GM23248 (cell line): ENCODE results near the gene USP17L28. TPM values are rescaled to one million over a fixed set of nuclear protein-coding genes. Genes with fewer than 3 reads are reported as not detected.
"Not testable (repeated sequence)": the region's sequence is repeated elsewhere in the genome, so short reads cannot be mapped to it uniquely, and the experiment has no call there.

Source experiments
- DNase-seq: peaks from one replicate; pipeline ENCODE4 v3.0.0-alpha.2; 2015
- H2AFZ ChIP-seq: fragments of 200-600 bp; sonication (generic); 2 replicates; pipeline ENCODE4 v1.6.1; 2016; ENCODE audit warnings: antibody characterized with exemption
- H3F3A ChIP-seq: fragments of 200-600 bp; sonication (generic); 2 replicates; pipeline ENCODE4 v1.6.1; 2016; ENCODE audit warnings: mild to moderate bottlenecking, antibody characterized with exemption, mixed run types; ENCODE audit not compliant: insufficient read depth
- H3K27ac ChIP-seq: fragments of 200-600 bp; sonication (generic); 2 replicates; pipeline ENCODE4 v1.5.1; 2016; ENCODE audit warnings: mild to moderate bottlenecking
- H3K27me3 ChIP-seq: fragments of 200-600 bp; sonication (generic); replicated peaks from 2 replicates; pipeline ENCODE4 v1.6.1; 2016; ENCODE audit warnings: mild to moderate bottlenecking; ENCODE audit not compliant: insufficient read depth
- H3K36me3 ChIP-seq: fragments of 200-600 bp; sonication (generic); 2 replicates; pipeline ENCODE4 v1.6.1; 2016; ENCODE audit warnings: low read depth, mild to moderate bottlenecking
- H3K4me1 ChIP-seq: fragments of 200-600 bp; sonication (generic); 2 replicates; pipeline ENCODE4 v1.6.1; 2016; ENCODE audit warnings: mild to moderate bottlenecking; ENCODE audit not compliant: insufficient read depth
- H3K4me2 ChIP-seq: fragments of 200-600 bp; sonication (generic); one replicate; pipeline ENCODE4 v1.6.1; 2016; ENCODE audit warnings: mild to moderate bottlenecking; ENCODE audit not compliant: unreplicated experiment
- H3K4me3 ChIP-seq: fragments of 200-600 bp; sonication (generic); 2 replicates; pipeline ENCODE4 v1.5.1; 2016; ENCODE audit warnings: mild to moderate bottlenecking
- H3K79me2 ChIP-seq: fragments of 200-600 bp; sonication (generic); 2 replicates; pipeline ENCODE4 v1.6.1; 2016; ENCODE audit warnings: mild to moderate bottlenecking; ENCODE audit not compliant: insufficient read depth
- H3K9ac ChIP-seq: fragments of 200-600 bp; sonication (generic); 2 replicates; pipeline ENCODE4 v1.6.1; 2016; ENCODE audit warnings: mild to moderate bottlenecking
- H3K9me2 ChIP-seq: fragments of 200-600 bp; sonication (generic); 2 replicates; pipeline ENCODE4 v1.6.1; 2016; ENCODE audit warnings: mixed run types, mild to moderate bottlenecking, moderate library complexity; ENCODE audit not compliant: insufficient read depth
- H3K9me3 ChIP-seq: fragments of 200-600 bp; sonication (generic); one replicate; pipeline ENCODE4 v1.6.1; 2017; ENCODE audit warnings: low read depth
- H4K20me1 ChIP-seq: fragments of 200-600 bp; sonication (generic); 2 replicates; pipeline ENCODE4 v1.6.0; 2016; ENCODE audit not compliant: insufficient read depth
- WGBS, 2 experiments: methylation state at CpG; one replicate each; pipeline ENCODE4 v1.1.6; 2015 to 2017; ENCODE audit warnings: low lambda C conversion rate in 2 of 2, low coverage in 1 of 2; ENCODE audit errors: missing lambda C conversion rate in 2 of 2; 5-methylcytosine and 5-hydroxymethylcytosine counted together
- in situ Hi-C: fragments of 300-500 bp; cut with MboI; formaldehyde crosslinking; loops from 2 replicates; pipeline ENCODE4 v1.15.0; 2020
- polyA plus RNA-seq: library from polyadenylated mRNA; unstranded; fragments of >200 nt; fragmentation: Nextera tagmentation; extraction: Ambion mirVana; gene quantifications from 2 replicates; pipeline ENCODE4 v1.2.1, GENCODE V29; 2016
- total RNA-seq: library from RNA; depleted of rRNA; stranded (reverse); fragments of >200 nt; shearing (Covaris generic); gene quantifications from 2 replicates; pipeline ENCODE4 v1.2.3, GENCODE V29; 2014; rRNA removed

Gene USP17L28, protein sequence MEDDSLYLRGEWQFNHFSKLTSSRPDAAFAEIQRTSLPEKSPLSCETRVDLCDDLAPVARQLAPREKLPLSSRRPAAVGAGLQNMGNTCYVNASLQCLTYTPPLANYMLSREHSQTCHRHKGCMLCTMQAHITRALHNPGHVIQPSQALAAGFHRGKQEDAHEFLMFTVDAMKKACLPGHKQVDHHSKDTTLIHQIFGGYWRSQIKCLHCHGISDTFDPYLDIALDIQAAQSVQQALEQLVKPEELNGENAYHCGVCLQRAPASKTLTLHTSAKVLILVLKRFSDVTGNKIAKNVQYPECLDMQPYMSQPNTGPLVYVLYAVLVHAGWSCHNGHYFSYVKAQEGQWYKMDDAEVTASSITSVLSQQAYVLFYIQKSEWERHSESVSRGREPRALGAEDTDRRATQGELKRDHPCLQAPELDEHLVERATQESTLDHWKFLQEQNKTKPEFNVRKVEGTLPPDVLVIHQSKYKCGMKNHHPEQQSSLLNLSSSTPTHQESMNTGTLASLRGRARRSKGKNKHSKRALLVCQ
- total RNA-seq (not detected in 2 replicates), polyA plus RNA-seq (not detected in 2 replicates)

DNA sequence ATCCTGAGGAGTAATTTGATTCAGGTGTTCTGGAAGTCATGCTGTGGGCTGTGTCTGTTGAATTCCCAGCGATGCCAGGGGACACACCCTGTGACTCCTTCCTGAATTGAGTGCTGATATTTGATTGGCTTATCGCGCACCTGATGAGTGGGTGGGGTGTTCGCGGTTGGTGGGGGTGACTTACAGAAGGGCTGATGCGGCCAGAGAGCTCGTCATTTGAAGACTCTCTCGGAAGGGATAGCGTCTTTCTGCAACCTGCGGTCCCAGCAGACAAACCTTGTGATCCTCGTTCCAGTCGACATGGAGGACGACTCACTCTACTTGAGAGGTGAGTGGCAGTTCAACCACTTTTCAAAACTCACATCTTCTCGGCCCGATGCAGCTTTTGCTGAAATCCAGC lies at the start of gene USP17L28:
USP17L28 (plus strand) TSS at position 301 of the 400 bp plus-strand sequence; CDS start at position 301, 0 bp downstream.
- H3K27ac ChIP-seq, H3F3A ChIP-seq, H2AFZ ChIP-seq, H3K79me2 ChIP-seq, H3K4me2 ChIP-seq, H3K9ac ChIP-seq, H3K36me3 ChIP-seq, H3K9me3 ChIP-seq, DNase-seq, H4K20me1 ChIP-seq, H3K4me3 ChIP-seq, H3K27me3 ChIP-seq, H3K4me1 ChIP-seq, H3K9me2 ChIP-seq, in situ Hi-C loops: not testable (repeated sequence)
- no CpG with 5 or more reads among the region's 15 CpGs for WGBS, 2 experiments

DNA sequence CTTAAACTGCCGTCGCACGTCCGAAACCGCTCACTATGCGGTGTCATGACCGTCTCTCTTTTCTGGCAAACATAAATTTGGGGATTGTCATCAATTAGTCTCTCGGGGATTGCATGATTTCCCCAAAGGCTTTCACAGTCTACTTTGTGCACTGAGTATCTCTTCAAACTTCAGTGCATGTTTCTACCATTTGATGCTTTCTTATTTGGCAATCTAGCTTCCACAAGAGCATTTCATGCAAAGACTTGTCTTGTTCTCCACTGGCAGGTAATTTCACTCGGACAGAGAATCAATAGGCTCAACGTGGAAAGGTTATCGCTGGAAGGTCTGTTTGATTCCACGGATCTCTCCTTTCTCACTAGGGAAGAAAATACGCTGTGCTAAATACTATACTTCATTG lies 24.5 kb upstream of the USP17L28 start:
- in situ Hi-C loops, H2AFZ ChIP-seq, H3K4me3 ChIP-seq, H3K4me1 ChIP-seq, H3F3A ChIP-seq, DNase-seq, H3K9me3 ChIP-seq, H3K4me2 ChIP-seq, H3K79me2 ChIP-seq, H3K27me3 ChIP-seq, H3K9ac ChIP-seq, H3K36me3 ChIP-seq, H4K20me1 ChIP-seq, H3K9me2 ChIP-seq, H3K27ac ChIP-seq: not testable (repeated sequence)
- 47 to 50% methylated on average over 4 to 5 of the region's 13 CpGs for WGBS, 2 experiments

DNA sequence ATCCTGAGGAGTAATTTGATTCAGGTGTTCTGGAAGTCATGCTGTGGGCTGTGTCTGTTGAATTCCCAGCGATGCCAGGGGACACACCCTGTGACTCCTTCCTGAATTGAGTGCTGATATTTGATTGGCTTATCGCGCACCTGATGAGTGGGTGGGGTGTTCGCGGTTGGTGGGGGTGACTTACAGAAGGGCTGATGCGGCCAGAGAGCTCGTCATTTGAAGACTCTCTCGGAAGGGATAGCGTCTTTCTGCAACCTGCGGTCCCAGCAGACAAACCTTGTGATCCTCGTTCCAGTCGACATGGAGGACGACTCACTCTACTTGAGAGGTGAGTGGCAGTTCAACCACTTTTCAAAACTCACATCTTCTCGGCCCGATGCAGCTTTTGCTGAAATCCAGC lies 23.8 kb upstream of the USP17L28 start, which contains the start of gene USP17L24:
USP17L24 (plus strand) TSS at position 301 of the 400 bp plus-strand sequence; CDS start at position 301, 0 bp downstream.
- H3K9me2 ChIP-seq, H3K79me2 ChIP-seq, H3K4me2 ChIP-seq, H4K20me1 ChIP-seq, H3K36me3 ChIP-seq, DNase-seq, H3K9ac ChIP-seq, H3K9me3 ChIP-seq, H2AFZ ChIP-seq, in situ Hi-C loops, H3K27me3 ChIP-seq, H3K4me1 ChIP-seq, H3K27ac ChIP-seq, H3K4me3 ChIP-seq, H3F3A ChIP-seq: not testable (repeated sequence)
- no CpG with 5 or more reads among the region's 15 CpGs for WGBS, 2 experiments

DNA sequence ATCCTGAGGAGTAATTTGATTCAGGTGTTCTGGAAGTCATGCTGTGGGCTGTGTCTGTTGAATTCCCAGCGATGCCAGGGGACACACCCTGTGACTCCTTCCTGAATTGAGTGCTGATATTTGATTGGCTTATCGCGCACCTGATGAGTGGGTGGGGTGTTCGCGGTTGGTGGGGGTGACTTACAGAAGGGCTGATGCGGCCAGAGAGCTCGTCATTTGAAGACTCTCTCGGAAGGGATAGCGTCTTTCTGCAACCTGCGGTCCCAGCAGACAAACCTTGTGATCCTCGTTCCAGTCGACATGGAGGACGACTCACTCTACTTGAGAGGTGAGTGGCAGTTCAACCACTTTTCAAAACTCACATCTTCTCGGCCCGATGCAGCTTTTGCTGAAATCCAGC lies 19.1 kb upstream of the USP17L28 start, which contains the start of gene USP17L25:
USP17L25 (plus strand) TSS at position 301 of the 400 bp plus-strand sequence; CDS start at position 301, 0 bp downstream.
- H3K4me3 ChIP-seq, H3K4me1 ChIP-seq, H3K27ac ChIP-seq, H3K9me2 ChIP-seq, in situ Hi-C loops, H3F3A ChIP-seq, H3K9ac ChIP-seq, H3K36me3 ChIP-seq, H3K9me3 ChIP-seq, H3K79me2 ChIP-seq, H3K27me3 ChIP-seq, H2AFZ ChIP-seq, H3K4me2 ChIP-seq, DNase-seq, H4K20me1 ChIP-seq: not testable (repeated sequence)
- WGBS, 2 experiments, result no CpG with 5 or more reads among the region's 15 CpGs

DNA sequence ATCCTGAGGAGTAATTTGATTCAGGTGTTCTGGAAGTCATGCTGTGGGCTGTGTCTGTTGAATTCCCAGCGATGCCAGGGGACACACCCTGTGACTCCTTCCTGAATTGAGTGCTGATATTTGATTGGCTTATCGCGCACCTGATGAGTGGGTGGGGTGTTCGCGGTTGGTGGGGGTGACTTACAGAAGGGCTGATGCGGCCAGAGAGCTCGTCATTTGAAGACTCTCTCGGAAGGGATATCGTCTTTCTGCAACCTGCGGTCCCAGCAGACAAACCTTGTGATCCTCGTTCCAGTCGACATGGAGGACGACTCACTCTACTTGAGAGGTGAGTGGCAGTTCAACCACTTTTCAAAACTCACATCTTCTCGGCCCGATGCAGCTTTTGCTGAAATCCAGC lies 14.3 kb upstream of the USP17L28 start, which contains the start of gene USP17L26:
USP17L26 (plus strand) TSS at position 301 of the 400 bp plus-strand sequence; CDS start at position 301, 0 bp downstream.
- H3K79me2 ChIP-seq, result not testable (repeated sequence)

DNA sequence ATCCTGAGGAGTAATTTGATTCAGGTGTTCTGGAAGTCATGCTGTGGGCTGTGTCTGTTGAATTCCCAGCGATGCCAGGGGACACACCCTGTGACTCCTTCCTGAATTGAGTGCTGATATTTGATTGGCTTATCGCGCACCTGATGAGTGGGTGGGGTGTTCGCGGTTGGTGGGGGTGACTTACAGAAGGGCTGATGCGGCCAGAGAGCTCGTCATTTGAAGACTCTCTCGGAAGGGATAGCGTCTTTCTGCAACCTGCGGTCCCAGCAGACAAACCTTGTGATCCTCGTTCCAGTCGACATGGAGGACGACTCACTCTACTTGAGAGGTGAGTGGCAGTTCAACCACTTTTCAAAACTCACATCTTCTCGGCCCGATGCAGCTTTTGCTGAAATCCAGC lies 9.6 kb upstream of the USP17L28 start, which contains the start of gene USP17L5:
USP17L5 (plus strand) TSS at position 301 of the 400 bp plus-strand sequence; CDS start at position 301, 0 bp downstream.
- DNase-seq, H3K9me2 ChIP-seq, H3K4me1 ChIP-seq, H4K20me1 ChIP-seq, H3K79me2 ChIP-seq, H3F3A ChIP-seq, H3K36me3 ChIP-seq, H3K9ac ChIP-seq, H3K9me3 ChIP-seq, H3K4me3 ChIP-seq, H2AFZ ChIP-seq, H3K27me3 ChIP-seq, H3K4me2 ChIP-seq, in situ Hi-C loops, H3K27ac ChIP-seq: not testable (repeated sequence)
- no CpG with 5 or more reads among the region's 15 CpGs for WGBS, 2 experiments

More for the DNA sequence above, 14.3 kb upstream of the USP17L28 start, which contains the start of gene USP17L26:
- H4K20me1 ChIP-seq, H3K9ac ChIP-seq, H3F3A ChIP-seq, H3K4me1 ChIP-seq, H3K9me3 ChIP-seq, DNase-seq, H3K9me2 ChIP-seq, in situ Hi-C loops, H3K36me3 ChIP-seq, H3K4me2 ChIP-seq, H2AFZ ChIP-seq, H3K27me3 ChIP-seq, H3K4me3 ChIP-seq, H3K27ac ChIP-seq: not testable (repeated sequence)
- WGBS, 2 experiments, result no CpG with 5 or more reads among the region's 15 CpGs

DNA sequence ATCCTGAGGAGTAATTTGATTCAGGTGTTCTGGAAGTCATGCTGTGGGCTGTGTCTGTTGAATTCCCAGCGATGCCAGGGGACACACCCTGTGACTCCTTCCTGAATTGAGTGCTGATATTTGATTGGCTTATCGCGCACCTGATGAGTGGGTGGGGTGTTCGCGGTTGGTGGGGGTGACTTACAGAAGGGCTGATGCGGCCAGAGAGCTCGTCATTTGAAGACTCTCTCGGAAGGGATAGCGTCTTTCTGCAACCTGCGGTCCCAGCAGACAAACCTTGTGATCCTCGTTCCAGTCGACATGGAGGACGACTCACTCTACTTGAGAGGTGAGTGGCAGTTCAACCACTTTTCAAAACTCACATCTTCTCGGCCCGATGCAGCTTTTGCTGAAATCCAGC lies 4.8 kb upstream of the USP17L28 start, which contains the start of gene USP17L27:
USP17L27 (plus strand) TSS at position 301 of the 400 bp plus-strand sequence; CDS start at position 301, 0 bp downstream.
- H3K27me3 ChIP-seq, in situ Hi-C loops: not testable (repeated sequence)
- no CpG with 5 or more reads among the region's 15 CpGs for WGBS, 2 experiments

More for the DNA sequence above, 4.8 kb upstream of the USP17L28 start, which contains the start of gene USP17L27:
- not testable (repeated sequence) for DNase-seq, H3F3A ChIP-seq, H3K27ac ChIP-seq, H3K4me3 ChIP-seq, H3K9ac ChIP-seq, H3K9me3 ChIP-seq, H3K4me1 ChIP-seq, H3K79me2 ChIP-seq, H3K9me2 ChIP-seq, H4K20me1 ChIP-seq, H2AFZ ChIP-seq, H3K4me2 ChIP-seq, H3K36me3 ChIP-seq
